Activated naive CD8-positive, alpha-beta T cell treated with anti-CD3 and anti-CD28 coated beads, Interleukin-2, amount 50 U/mL, for 24 hours (primary cell): Measurements from ENCODE around the gene KRT86.
A peak's percentile ranks its signal among the peaks of the same experiment; 100 is the strongest.

ENCODE experiments used
- ATAC-seq: fragments of 150-1000 bp; cut with Tn5 transposase; one replicate; pipeline ENCODE4 v1.10.0; 2021
- DNase-seq: peaks from one replicate; pipeline ENCODE4 v3.0.0; 2021
- H3K27ac Mint-ChIP-seq: one replicate; pipeline ENCODE4 v1.8.0; 2021; ENCODE audit warnings: mild to moderate bottlenecking, mixed read lengths
- H3K27me3 Mint-ChIP-seq: one replicate; pipeline ENCODE4 v1.8.0; 2021; ENCODE audit warnings: mixed read lengths
- H3K36me3 Mint-ChIP-seq: one replicate; pipeline ENCODE4 v1.8.0; 2021; ENCODE audit warnings: low read depth, mixed read lengths
- H3K4me1 Mint-ChIP-seq: one replicate; pipeline ENCODE4 v1.8.0; 2021; ENCODE audit warnings: mixed read lengths
- H3K4me3 Mint-ChIP-seq: one replicate; pipeline ENCODE4 v1.8.0; 2021; ENCODE audit warnings: mild to moderate bottlenecking, moderate library complexity, mixed read lengths
- H3K9me3 Mint-ChIP-seq: one replicate; pipeline ENCODE4 v1.8.0; 2021; ENCODE audit warnings: mixed read lengths

The KRT86 gene

DNA sequence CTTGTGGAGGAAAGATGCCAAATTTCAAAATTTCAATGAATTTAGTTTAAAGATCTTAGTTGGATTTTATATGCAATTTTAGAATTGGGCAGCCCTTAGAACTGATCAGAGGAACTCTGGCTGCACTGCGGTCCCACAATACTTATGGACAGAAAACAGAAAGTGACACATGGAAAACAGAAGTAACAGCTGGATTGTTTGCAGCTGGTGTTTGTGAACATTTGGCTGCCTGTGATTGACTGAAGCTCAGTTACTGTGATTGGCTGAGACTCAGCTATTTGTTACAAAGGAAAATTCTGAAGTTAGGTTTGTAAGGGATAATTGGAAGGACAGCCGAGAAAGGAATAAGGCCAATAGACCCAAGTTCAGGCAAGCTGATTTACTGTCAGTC, 10.0 kb upstream of the KRT86 start:
- Mint-ChIP-seq H3K36me3 (no peaks in the 10 kb centered on the region), H3K4me1 (peaks cover 8% of the 10 kb centered on the region), H3K9me3 (no peaks in the 10 kb centered on the region), H3K27me3 (peaks cover 21% of the 10 kb centered on the region), H3K4me3 (no peak overlapping the region), H3K27ac (no peak overlapping the region)
- ATAC-seq (no peak), DNase-seq (no peak)

DNA sequence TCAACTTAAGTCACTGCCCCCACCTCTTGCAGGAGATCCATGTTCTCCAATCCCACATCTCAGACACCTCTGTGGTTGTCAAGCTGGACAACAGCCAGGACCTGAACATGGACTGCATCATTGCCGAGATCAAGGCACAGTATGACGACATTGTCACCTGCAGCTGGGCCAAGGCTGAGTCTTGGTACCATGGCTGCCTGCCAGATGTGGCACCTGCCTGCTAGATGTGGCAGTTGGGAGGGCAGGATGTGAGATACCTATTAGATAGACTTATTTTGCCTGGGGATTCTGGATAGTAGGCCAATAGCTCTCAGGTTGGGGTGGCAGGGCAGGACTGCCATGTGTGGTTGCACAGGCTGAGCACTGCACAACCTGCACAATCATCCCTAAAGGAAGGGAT, 7.9 kb upstream of the KRT86 start:
- Mint-ChIP-seq H3K27ac (no peak overlapping the region), H3K36me3 (no peaks in the 10 kb centered on the region), H3K4me1 (no peaks in the 10 kb centered on the region), H3K9me3 (no peaks in the 10 kb centered on the region), H3K27me3 (peaks cover 16% of the 10 kb centered on the region), H3K4me3 (no peak overlapping the region)
- ATAC-seq = no peak
- DNase-seq = no peak

DNA sequence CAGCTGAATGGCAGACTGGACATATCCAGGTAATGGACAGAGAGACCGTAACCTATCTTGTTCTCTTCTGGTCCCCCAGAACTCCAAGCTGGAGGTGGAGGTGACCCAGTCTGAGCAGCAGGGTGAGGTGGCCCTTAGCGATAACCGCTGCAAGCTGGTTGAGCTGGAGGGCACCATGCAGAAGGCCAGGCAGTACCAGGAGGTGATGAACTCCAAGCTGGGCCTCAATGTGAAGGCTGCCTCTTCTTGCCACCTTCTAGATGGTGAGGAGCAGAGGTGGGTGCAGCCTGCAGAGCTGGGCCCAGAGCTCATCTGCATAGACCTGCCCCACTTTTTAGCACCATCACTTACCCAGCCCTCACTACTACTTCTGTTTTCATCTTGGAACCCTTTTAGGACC, 7.2 kb upstream of the KRT86 start:
- DNase-seq = no peak
- Mint-ChIP-seq H3K27me3 (peaks cover 13% of the 10 kb centered on the region), H3K27ac (no peak overlapping the region), H3K9me3 (no peaks in the 10 kb centered on the region), H3K4me1 (no peaks in the 10 kb centered on the region), H3K4me3 (no peak overlapping the region), H3K36me3 (no peaks in the 10 kb centered on the region)
- no peak for ATAC-seq

DNA sequence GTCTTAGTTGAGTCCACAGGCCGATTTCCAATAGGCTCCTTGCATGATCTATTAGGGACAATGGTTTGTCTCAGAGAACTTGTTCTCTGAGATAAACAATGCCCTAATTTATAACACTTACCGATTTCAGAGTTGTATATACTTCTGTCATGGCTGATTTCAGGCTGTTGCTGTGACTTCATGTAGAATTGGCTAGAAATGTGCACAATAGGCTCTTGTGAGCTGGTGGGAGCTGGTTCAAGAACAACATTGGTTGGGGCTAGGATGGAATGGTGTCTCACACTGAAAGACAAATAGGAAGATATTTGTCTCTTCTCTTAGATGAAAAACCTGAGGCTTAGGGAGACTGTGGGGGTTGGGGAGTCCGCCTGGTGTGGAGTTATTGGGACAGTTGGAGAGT, 6.7 kb upstream of the KRT86 start:
- no peaks in the 10 kb centered on the region for H3K36me3 Mint-ChIP-seq
- no peak overlapping the region for H3K27ac Mint-ChIP-seq
- H3K4me1 Mint-ChIP-seq = no peaks in the 10 kb centered on the region
- no peaks in the 10 kb centered on the region for H3K9me3 Mint-ChIP-seq
- no peak for ATAC-seq
- H3K27me3 Mint-ChIP-seq = peaks cover 12% of the 10 kb centered on the region
- DNase-seq = no peak
- H3K4me3 Mint-ChIP-seq = no peak overlapping the region

DNA sequence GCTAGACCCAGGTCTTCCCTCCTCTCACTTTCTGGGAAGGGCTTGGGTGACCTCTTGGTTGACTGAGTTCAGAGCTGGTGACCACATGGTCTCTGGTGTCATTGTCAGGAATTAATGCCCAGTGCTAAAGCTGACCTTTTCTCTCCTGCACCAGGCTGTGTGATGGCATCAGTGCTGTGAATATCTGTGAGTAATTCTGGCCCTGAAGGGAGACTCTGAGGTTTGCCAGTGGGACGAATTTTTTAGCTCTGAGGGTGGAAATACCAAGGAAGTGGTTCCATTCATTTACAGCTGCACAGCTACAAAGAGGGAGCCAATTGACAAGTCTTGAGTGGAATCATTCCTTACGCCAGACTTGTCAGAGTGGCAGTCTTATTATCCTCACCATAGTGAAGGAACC, 6.2 kb upstream of the KRT86 start:
- H3K9me3 Mint-ChIP-seq = no peaks in the 10 kb centered on the region
- H3K27me3 Mint-ChIP-seq = peaks cover 14% of the 10 kb centered on the region
- ATAC-seq (no peak), DNase-seq (no peak)
- H3K36me3 Mint-ChIP-seq = no peaks in the 10 kb centered on the region
- H3K27ac Mint-ChIP-seq = no peak overlapping the region
- no peak overlapping the region for H3K4me3 Mint-ChIP-seq
- H3K4me1 Mint-ChIP-seq = no peaks in the 10 kb centered on the region

DNA sequence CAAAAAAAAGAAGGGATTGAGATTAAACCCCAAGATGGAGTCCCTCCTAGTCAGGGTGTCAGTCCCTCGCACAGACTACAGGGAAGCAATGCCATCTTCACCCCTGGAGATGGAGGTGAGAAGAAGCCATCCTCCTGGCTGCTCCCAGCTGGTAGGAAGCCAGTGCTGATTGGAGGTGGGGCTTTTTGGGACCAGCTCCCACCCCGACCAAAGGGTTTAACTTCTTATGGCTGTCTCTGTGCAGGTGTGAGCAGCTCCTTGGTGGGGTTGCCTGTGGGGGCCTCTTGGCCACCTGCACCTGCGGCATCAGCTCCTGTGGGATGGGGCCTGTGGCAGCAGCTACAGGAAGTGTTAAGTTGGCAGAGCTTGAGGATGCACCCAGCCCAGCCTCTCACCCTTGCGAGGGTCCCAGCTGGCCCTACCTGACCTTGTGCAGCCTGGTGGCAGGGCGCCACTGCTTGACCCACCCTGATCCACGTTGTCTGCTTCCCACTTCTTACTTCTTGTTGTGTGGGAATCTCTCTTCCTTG, 3.8 kb upstream of the KRT86 start:
- Mint-ChIP-seq H3K27ac (no peak overlapping the region), H3K4me3 (no peak overlapping the region), H3K4me1 (no peaks in the 10 kb centered on the region), H3K27me3 (peaks cover 24% of the 10 kb centered on the region), H3K9me3 (no peaks in the 10 kb centered on the region), H3K36me3 (no peaks in the 10 kb centered on the region)
- no peak for ATAC-seq
- no peak for DNase-seq

DNA sequence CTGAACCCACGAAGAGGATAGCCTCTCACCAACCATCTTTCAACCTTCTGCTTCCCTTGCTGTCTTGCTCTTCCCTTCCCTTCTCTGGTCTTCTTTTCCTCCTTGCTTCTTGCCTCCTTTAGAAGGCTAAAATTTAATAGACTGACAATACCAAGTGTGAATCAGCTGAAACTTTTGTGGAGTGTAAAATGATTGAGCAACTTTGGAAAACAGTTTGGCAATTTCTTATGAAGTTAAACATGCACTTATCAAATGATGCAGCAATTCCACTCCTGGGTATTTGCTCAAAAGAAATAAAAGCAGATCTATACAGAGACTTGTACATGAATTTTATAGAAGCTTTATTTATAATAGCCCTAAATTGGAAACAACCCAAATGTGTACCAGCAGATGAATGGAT, 3.3 kb upstream of the KRT86 start:
- no peak for ATAC-seq

DNA sequence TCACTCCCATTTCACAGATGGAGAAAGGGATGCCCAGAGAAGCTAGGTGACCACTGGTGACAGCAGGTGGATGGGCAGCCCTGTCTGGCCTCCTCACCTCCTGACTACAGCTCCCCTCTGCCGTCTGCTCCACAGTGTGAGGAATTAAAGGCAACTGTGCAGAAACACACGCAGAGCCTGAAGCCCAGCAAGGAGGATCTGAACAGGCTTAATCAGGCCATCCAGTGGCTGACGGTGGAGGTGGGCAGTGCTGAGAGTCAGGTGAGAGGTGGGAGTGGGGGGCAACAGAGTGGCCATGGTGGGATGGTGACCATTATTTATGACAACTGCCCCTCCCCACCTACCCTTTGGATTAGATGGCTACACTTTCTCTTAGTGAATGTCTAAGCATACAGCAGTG, 1.2 kb downstream of the KRT86 start:
- H3K9me3 Mint-ChIP-seq = no peaks in the 10 kb centered on the region
- H3K36me3 Mint-ChIP-seq = no peaks in the 10 kb centered on the region
- no peaks in the 10 kb centered on the region for H3K4me1 Mint-ChIP-seq
- H3K4me3 Mint-ChIP-seq = no peak overlapping the region
- H3K27ac Mint-ChIP-seq = no peak overlapping the region
- DNase-seq (no peak), ATAC-seq (no peak)
- peaks cover 32% of the 10 kb centered on the region for H3K27me3 Mint-ChIP-seq

More for the DNA sequence above, 3.3 kb upstream of the KRT86 start:
- no peaks in the 10 kb centered on the region for H3K36me3 Mint-ChIP-seq
- H3K27me3 Mint-ChIP-seq = peaks cover 24% of the 10 kb centered on the region
- H3K9me3 Mint-ChIP-seq = no peaks in the 10 kb centered on the region
- H3K27ac Mint-ChIP-seq = no peak overlapping the region
- DNase-seq = no peak
- no peak overlapping the region for H3K4me3 Mint-ChIP-seq
- H3K4me1 Mint-ChIP-seq = no peaks in the 10 kb centered on the region

DNA sequence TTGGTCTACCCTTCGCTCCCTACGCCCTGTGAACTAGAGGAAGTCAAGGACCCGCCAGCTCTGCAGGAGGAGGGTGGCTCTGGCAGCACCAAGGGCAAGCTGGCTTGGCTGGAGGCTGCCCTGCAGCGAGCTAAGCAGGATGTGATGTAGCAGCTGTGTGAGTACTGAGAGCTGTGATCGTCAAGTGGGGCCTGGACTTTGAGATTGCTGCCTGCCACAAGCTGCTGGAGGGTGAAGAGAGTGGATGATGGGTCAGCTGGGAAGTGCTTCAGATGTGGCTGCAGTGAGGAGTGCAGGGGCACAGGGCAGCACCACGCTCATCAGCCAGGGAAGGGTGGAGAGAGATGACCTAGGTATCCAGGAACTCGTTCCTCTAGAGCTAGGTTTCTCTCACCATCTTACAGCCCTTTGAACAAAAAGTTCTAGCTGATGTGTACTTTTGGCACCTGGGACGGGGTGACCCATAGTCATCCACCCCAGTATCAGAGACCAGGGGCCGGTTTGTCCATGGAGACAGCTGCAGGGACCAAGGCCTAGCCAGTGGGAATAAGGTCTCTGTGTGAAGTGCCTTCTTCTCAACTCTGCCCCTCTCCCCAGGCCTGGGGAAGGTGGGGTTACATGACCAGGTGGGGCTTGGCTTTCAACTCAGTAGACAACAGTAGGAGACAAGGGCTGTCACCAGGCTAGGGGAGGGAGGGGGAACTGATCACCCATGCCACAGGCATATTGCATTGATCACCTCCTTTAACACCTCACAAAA, 3.2 kb downstream of the KRT86 start:
- no peak for DNase-seq
- Mint-ChIP-seq H3K27me3 (peaks cover 26% of the 10 kb centered on the region), H3K27ac (no peak overlapping the region), H3K4me3 (no peak overlapping the region), H3K36me3 (no peaks in the 10 kb centered on the region), H3K9me3 (no peaks in the 10 kb centered on the region), H3K4me1 (no peaks in the 10 kb centered on the region)
- ATAC-seq = no peak

DNA sequence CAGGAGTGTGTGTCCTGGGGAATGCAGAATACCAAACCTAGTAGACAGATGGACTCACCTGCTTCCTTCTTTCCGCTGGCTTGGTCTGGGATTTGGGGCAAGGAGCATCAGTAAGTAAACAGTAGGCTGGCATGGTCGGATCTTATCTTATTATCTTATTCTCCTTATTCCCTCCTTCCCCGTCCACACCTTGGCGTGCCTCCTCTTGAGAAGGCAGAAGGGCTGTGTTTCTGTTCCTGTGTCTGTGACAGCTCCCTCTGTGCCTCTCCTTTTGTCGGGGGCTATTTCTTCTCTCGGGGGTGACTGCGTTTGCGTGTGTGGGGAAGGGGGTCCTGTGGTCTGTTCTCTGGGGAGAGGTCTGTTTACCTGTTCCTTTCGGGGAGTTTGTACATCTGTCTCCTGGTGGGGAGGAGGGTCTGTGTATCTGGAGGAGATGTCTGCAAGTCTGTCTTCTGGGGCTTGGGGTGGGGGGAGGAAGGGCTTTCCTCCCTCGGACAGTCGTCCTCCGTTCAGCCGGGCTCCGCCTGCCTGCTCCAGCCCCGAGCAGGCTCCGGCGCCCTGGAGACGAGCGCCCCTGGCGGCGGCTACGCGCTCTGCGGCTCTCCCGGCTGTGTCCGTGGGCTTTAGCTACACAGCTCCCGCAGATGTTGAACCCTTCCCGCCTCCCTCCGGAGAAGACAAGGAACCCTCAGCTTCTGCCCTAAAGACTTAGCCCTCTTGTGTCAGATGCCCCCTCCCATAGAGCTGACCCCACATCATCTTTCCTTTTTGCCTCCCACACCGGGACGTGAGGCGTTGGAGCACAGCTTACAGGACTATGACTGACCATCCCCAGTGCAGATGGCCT, 4.4 kb downstream of the KRT86 start:
- H3K4me1 Mint-ChIP-seq = no peaks in the 10 kb centered on the region
- H3K4me3 Mint-ChIP-seq = no peak overlapping the region
- H3K27ac Mint-ChIP-seq = no peak overlapping the region
- ATAC-seq (peak; percentile 96), DNase-seq (peak; percentile 83)
- H3K27me3 Mint-ChIP-seq = peaks cover 25% of the 10 kb centered on the region
- H3K36me3 Mint-ChIP-seq = no peaks in the 10 kb centered on the region
- H3K9me3 Mint-ChIP-seq = no peaks in the 10 kb centered on the region

DNA sequence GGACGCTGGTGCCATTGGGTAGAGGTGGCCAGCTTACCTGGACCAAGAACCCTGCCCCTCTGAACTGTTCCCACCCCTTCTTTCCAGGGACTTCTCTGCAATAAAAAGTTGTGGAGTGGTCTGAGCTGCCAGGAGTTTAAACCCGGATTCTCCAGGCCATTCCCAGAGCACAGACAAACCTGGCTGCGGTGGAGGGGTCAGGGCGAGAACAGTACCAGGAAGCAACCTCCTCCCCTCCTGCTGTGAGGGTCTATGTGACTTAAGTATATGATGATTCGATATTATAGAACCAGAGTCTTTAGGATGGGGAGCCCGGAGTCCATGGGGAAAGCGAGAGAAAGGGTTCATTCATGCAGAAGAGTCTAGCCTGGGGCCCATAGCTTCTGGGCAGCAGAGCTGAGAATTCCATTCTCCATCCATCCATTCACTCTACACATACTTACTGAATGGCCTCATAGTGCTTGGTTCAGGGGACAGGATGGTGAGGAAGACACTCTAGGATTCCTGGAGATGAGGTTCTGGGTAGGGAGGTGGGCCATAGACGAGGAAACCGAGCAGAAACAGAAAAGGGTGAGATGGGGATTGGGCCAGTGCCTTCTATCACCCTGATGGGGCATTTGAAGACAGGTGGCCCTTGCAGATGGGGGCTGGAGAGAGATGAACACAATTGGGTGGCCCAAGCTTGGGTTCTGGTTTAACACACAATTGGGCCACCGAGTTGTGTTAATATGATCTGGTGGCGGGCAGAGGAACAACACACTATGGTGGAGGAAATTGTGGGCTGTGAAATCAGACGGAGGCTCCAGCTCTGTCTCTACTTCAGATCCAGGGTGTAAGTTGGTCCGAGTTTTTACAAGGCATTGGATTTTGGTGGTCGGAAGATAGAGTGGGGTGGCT, 5.2 kb downstream of the KRT86 start:
- H3K36me3 Mint-ChIP-seq = no peaks in the 10 kb centered on the region
- H3K4me1 Mint-ChIP-seq = no peaks in the 10 kb centered on the region
- no peak overlapping the region for H3K27ac Mint-ChIP-seq
- no peak for DNase-seq
- no peak overlapping the region for H3K4me3 Mint-ChIP-seq
- no peak for ATAC-seq
- peaks cover 21% of the 10 kb centered on the region for H3K27me3 Mint-ChIP-seq
- H3K9me3 Mint-ChIP-seq = no peaks in the 10 kb centered on the region

DNA sequence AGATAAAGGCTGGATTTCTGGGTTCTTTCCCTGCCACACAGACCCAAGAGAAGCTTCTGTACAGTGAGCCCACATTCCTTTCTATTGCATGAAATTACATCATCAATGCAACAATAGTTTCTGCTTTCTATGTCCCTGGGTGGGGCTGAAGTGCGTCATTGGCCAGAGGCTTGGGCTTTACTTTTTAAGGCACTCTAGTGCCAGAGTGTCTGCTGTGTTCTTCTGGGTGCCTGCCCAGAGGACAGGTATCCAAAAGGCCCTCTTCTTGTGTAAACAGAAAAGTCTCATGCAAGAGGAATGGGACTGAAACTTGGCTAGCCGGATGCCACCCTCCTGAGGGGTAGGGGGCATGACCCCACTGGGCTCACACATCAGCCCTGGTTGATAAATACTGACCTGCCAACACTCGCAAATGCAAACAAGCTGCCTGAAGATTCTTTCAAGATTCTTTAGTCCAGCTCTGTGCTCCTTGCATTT, 5.9 kb downstream of the KRT86 start:
- Mint-ChIP-seq H3K27me3 (peaks cover 18% of the 10 kb centered on the region), H3K4me3 (no peak overlapping the region), H3K27ac (no peak overlapping the region), H3K9me3 (no peaks in the 10 kb centered on the region), H3K36me3 (no peaks in the 10 kb centered on the region), H3K4me1 (no peaks in the 10 kb centered on the region)
- DNase-seq (no peak), ATAC-seq (no peak)

DNA sequence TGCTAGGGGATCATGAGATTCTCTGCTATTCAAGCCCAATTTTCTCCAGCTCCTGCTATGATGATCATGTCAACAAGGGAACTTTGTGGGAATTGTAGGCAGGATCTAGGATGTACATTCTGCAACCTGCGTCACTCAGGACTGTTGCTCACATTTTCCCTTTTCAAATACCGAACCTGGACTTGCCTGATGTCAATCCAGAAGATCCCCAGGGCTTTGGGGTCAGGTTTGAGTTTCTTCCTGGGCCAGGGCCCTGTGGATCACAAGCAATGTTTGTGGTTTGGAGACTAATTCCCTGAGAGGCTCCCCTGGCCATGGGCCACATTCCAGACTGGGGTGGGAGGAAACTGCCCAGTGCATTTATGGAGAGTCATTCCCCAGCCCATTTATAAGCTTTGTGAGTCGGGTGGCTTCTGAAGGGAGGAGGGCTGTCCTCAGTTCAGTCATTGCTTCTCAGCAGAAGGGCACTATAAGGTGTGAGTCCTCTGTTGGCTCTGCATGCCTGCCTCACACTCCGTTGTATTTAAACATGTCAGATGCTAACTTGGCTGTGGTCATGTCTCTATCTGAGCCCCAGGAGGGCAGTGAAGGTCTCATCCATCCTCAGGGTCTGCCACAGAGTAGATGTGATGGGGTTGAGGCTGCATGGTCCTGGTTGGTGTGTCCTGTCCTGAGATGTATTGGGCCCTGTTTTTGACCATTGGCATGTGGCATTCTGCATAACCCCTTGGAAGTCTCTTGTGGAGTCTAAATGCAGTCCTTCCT, 6.5 kb downstream of the KRT86 start:
- Mint-ChIP-seq H3K4me1 (no peaks in the 10 kb centered on the region), H3K9me3 (no peaks in the 10 kb centered on the region), H3K27me3 (peaks cover 16% of the 10 kb centered on the region), H3K36me3 (no peaks in the 10 kb centered on the region), H3K4me3 (no peak overlapping the region), H3K27ac (no peak overlapping the region)
- DNase-seq (no peak), ATAC-seq (no peak)
